Tongue (tissue), 2 donors: Measurements from ENCODE around the gene ESAM. TPM values are rescaled to one million over a fixed set of nuclear protein-coding genes. Genes with fewer than 3 reads are reported as not detected.

Experiments
- DNase-seq: peaks from one replicate; pipeline ENCODE4 v3.0.0-alpha.2; 2015
- total RNA-seq: library from RNA; depleted of rRNA; stranded (reverse); fragments of >200 nt; gene quantifications from one replicate; pipeline ENCODE4 v1.2.3, GENCODE V29; 2014

The ESAM gene
- total RNA-seq = 24.0 TPM

DNA sequence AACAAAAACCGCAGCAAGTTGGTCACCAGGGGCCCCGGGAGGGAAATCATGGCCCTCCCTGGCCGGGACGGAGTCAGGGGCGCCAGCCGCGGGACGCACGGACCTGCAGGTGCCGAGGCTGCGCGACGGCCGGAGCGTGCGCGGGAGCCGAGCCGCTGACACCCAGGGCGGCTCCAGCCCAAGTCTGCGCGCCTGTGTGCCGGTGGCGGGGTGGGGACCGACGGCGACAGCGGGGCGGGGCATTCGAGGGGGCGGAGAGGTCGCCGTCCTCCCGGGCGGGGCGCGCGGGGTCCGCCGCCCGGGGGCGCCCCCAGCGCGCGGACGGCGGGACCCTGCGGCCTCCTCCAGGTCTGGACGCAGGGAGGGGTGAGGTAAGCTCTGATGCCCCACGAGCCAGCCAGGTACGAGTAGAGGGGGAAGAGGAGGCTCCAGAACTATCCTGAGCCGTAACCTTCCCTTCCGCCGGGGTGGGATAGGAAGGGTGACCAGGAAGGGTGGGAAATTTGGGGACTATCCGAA lies at the start of gene ESAM:
TSS of gene ESAM (minus strand) at position 186 of the 519 bp plus-strand sequence. CDS start at position 50, 136 bp downstream.
- DNase-seq = no peak

GRCh38 chr11:124811399-124812125 lies 49.5 kb upstream of the ESAM start:
- DNase-seq = no peak

DNA sequence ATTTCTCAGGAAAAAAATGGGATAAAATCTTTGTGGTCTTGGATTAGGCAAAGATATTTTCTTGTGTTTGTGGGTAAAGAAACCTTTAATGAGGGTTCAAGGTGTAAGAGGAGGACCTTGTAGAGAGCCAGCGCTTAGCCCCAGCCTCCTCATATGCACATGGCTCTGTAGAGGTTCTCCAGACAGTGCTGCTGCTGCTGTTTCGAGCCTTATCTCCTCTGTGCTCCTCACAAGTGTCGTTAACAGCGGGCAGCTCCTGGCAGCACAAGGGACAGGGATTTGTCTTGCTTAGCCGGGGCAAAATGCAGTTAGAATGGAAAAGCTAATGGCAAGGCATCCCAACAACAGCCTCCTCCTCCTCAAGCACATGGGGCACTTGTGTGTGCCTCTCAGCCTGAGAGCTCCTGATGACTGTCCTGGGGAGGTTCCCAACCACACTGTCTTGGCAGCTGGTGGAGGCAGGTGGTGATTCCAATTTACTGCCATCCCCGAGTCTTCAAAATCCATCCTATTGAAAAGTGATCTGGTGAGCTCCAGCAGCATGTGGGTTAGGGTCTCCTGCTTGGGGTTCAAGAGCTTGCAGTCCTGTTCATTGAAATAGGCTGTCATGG lies 45.7 kb upstream of the ESAM start:
- DNase-seq = no peak

GRCh38 chr11:124807201-124807600 lies 45.1 kb upstream of the ESAM start:
- no peak for DNase-seq

DNA sequence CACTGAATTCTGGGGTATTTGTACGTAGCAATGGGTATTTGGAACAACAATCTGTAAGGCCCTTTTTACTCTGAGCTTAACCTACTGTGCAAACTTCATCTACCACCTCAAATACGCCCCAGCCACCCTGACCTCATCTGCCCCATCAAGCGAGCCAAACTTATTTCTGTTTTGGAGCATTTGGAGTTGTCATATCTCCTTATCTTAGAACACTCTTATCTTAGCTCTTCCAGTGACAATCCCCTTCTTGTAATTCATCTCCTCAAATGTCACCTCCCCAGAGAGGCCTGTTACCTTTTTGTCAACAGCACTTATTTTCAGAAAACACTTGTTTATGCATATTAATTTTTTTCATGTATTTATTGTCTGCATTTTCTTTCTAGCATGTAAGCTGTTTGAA lies 42.8 kb upstream of the ESAM start:
- no peak for DNase-seq

- DNase-seq = no peak
These were observed 39.7 kb upstream of the ESAM start for GRCh38 chr11:124801636-124802312.

DNA sequence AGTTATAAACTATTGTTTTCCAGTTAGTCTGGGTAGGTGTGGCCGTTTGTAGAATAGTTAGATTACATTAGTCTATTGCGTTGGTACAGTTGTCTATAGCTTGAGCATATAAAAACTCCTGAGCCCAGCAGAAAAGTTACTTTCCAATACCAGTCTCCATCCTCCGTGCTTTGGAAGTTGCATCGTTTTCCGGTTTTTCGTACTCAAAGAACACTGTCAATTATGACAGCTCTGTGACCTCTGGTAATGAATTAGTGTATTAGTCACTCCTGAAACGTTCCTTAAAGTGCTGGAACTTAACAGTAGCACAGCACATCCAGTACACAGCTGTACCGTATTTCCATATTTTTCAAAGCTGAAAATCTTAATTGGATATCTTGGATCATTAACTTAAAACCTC lies 38.9 kb upstream of the ESAM start:
- peak; percentile 47 for DNase-seq

DNA sequence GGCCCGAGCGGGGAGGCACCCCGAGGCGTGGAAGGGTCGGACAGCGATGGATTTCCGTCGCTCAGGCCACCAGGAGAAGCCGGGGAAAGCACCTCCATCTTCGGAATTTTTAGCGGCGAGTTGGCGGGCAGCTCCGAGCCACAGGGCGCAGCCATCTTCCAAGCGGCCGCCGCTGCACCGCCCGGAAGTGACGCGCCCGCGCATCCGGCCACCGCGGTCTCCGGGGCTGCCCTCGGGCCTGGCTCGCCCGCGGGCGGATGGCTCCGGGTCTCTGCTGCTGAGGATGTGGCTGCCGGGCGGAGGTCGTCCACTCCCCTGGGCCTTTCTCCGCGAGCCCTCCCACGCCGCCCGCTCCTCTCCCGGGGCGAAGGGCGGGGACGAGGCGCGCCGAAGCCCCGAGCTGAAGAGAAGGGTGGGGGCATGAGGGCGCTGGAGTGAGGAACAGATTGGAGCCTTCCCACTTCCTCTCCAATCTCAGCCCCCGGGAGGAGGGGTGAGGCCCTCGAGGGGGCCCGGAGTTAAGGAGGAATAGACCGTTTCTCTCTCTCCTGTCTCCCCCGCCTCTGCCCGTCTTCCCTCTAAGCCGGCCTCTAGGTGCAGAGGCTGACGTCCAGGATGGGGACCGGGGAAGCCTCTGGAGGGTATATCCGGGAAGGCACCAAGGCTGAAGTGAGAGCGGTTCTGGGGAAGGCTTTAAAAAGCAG lies 38.3 kb upstream of the ESAM start, which contains the start of gene MSANTD2:
TSS of gene MSANTD2 (minus strand) at position 181 of the 704 bp plus-strand sequence. CDS start at position 155, 26 bp downstream.
- DNase-seq = peak; percentile 96

DNA sequence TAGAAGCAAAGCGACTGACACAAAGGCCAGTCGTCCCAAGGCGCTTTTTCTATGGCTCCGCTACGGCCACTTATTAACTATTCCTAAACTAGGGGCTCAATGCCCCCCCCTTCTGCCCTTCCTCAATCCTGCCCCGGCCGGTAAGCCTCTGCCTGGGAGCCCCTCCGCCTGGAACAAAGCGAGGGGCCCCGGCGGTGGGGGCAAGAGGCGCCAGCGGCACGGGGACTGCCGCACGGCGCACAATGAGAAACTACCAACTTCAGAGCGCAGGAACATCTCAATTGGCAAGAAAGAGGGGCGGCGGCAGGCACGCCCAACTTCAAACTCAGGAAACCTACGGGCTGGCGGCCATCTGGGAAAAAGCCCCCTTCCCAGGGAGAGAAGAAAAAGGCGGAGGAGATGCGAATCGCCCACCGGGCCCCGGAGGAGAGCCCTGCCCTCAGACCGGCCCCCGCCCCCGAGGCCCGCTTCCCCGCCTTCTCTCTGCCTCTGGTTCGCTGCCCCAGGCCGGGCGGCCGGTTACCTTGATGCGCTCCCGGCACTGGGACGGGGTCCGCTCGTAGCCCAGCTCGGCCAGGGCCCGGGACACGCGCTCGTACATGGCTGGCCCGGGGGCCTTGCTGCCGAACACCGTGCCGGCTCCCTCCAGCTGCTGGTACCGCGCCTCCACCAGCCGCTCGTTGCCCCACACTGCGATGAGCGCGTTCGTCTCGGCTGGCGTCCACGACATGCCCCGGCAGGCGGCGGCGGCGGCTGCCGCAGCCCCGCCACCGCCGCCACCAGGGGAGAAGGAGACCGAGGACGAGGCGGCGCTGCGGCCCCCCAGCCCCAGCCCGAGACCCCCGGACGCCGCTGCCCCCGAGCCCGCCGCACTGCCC lies 37.5 kb upstream of the ESAM start:
- DNase-seq = peak; percentile 49

- DNase-seq = peak; percentile 37
These were observed 36.9 kb upstream of the ESAM start for GRCh38 chr11:124798991-124799347.

- DNase-seq = no peak
These were observed 34.2 kb upstream of the ESAM start for GRCh38 chr11:124796312-124796711.

- peak; percentile 54 for DNase-seq
These were observed 31.6 kb upstream of the ESAM start for GRCh38 chr11:124793466-124794278.

DNA sequence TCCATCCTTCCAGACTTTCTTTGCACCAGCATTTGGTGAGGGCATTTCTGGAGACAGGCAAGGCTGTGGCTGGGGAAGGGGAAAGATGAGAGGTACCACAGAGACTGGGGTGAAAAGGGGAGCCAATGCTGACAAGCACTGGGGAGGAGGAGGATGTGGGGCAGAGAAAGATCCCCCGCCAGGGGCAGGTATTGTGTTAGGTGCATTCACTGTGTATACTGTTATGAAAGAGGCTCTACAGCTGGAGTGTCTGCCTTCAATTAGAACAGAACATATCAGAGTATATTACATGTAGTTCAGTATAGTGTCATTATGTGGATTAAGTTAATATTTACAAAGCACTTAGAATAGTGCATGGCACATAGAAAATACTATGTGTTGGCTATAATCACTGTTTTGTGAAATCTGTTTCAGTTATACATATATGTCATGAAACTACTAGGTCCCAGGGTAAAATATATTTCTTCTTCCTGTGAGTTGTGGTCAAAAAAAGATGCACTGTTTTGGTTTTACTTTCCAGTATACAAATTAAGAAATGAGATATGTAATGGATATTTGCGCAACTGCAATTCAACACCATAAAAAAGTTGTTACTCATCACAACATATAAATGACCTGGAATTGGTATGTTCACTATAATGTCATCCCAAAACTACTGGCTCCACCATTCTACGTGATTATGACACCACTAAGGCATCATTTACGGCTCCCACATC lies 29.7 kb upstream of the ESAM start:
- no peak for DNase-seq

DNA sequence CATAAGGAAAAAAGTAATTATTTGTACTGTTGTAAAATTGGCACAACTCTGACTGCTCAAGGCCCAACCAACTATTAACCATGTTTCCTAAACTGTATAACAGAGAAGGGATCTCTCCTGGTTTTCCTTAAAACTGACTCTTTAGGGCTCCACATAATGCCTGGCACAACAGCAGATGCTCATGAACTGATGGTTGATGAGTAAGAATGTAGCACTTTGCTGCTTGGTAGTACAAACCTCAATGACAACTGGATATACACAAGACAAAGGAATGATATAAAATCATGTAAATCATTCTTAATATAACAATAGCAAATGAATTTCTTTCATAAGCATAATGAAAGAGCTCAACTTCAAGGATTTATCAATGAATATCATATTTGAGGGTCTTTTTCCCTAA lies 26.4 kb upstream of the ESAM start:
- DNase-seq = no peak

DNA sequence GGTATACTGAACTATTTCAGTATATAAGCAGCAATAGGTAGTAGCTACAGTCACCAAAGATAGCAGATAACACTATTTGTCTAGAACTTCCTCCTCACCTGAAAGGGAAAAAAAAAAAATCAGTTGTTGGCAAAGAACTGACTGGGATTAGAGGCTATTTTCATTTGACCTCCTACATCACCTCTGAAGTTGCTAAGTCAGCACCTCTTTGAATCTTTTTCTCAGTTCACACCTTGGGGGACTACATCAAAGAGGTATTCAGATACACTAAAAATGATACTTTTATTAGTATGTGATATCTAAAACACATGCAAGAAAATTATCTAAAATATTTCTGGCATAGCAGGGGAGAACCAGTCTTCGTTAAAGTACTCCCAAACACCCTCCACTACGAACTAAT lies 22.0 kb upstream of the ESAM start:
- no peak for DNase-seq

DNA sequence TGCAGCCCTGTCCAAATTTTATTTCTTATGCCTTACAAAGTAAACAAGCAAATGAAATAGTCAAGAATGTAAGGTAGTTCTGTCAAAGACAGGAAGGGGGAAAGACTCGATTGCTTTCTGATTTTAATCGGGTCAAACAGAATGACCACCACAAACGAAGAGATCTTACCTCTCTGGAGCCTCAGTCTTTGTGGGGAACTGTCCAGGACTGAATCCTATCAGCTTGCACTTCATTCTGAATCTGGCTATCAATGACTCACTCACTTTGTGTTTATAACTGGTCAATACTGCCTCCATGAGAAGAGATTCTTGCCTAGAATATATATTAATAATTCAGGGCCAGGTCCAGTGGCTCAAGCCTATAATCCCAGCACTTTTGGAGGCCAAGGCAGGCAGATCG lies 20.9 kb upstream of the ESAM start:
- DNase-seq = no peak

- no peak for DNase-seq
These were observed 17.5 kb upstream of the ESAM start for GRCh38 chr11:124779568-124779967.

GRCh38 chr11:124778281-124778680 lies 16.2 kb upstream of the ESAM start:
- DNase-seq = no peak

- DNase-seq = no peak
These were observed 15.0 kb upstream of the ESAM start for GRCh38 chr11:124776865-124777645.
